COLO829 (cell line): ENCODE data around the gene AQP12A.

Source experiments
- DNase-seq: peaks from one replicate; pipeline ENCODE4 v3.0.0; 2012; ENCODE audit warnings: low spot score

AQP12A gene

GRCh38 chr2:240745456-240745855 lies 53.8 kb downstream of the AQP12A start:
- DNase-seq, result no peak

GRCh38 chr2:240745962-240746361 lies 54.3 kb downstream of the AQP12A start:
- DNase-seq, result no peak

GRCh38 chr2:240746671-240747070 lies 55.0 kb downstream of the AQP12A start:
- DNase-seq, result no peak

- no peak for DNase-seq
Observed at GRCh38 chr2:240747256-240747655, 55.6 kb downstream of the AQP12A start.
